Measurements from ENCODE around the gene ITGA3.

ITGA3 gene

GRCh38 chr17:50109785-50110184, 53.9 kb downstream of the ITGA3 start:
- DNase-seq (ENCODE audit: low spot score) = no peak

DNA sequence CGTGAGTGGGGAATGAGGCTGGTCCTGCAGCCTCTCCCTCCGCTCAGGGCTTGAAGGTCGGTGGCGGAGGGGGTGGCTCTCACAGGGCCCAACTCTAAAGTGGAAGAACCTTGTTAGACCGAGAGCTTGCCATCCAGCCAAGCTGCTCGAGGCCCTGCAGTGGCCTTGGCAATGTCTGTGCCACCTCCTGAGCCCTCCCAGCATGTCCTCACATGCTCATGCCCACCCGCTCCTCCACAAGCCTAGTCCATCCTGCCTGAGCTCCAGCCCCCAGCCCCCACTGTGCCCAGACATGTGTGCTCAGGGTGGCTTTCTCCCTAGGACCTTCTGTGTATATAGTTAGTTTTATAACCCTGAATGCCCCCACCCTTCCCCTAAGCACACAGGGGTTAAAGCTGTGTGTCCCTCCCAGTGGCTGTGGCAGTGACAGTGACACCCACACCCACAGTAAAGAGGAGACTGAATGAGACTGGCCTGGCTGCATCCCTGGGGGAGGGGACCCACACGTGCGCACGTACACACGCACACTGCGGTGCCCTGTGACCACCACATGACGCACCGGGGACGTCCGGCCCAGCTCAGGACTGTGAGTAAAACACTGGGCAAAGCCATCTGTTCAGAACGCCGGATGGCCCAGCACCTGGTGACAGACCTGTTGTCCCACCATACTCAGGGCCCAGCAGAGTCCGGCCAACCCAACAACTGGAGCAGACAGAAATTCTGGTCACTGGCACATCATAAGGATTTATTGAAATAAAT, 54.9 kb downstream of the ITGA3 start:
- DNase-seq (ENCODE audit: low spot score) = no peak

GRCh38 chr17:50111673-50112655, 56.1 kb downstream of the ITGA3 start:
- DNase-seq (ENCODE audit: low spot score) = no peak

GRCh38 chr17:50112694-50113093, 56.8 kb downstream of the ITGA3 start:
- no peak for DNase-seq (ENCODE audit: low spot score)

GRCh38 chr17:50113624-50114320, 57.9 kb downstream of the ITGA3 start:
- DNase-seq (ENCODE audit: low spot score) = no peak

- no peak for DNase-seq (ENCODE audit: low spot score)
Measured at GRCh38 chr17:50114401-50114800, 58.5 kb downstream of the ITGA3 start.

GRCh38 chr17:50114849-50115357, 59.0 kb downstream of the ITGA3 start:
- peak; percentile 69 for DNase-seq (ENCODE audit: low spot score)

- no peak for DNase-seq (ENCODE audit: low spot score)
Measured at GRCh38 chr17:50115756-50116155, 59.8 kb downstream of the ITGA3 start.

DNA sequence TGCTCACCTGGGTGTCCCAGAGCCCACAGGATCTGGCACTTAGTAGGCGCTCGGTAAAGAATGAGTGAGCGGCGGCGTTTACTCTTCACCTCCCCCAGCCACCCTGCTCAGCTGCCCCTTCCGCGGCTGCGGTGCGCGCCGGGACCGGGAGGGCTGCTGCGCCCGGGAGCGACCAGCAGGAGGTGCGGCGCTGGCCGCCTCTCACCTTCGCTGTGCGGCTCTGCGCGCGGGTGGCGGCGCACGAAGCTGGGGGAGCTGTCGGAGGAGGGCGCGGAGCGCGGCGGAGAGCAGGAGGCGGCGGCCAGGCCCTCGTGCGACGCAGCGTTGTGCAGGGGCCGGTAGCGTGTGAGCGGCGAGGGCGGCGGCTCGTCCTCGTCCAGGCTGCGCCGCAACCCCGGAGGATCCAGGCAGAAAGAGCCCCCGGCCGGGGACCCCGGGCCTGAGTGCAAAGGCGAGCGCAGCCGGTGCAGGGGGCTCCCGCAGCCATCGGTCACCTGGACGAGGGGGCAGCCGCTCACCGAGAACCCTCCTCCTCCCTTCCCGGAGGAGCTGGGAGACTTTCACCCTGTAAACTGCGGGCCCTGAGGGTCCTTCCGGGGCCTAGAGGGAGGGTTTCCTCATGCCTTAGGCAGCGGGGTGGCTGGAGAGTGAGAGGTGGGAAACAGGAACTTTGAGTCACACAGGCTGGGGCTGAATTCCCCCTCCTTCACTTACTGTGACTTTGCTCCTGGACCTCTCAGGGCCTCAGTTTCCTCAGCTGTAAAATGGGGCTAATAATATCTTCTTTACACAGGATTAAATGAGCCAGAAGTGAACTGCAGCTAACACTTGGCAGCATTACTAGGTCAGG, 61.5 kb downstream of the ITGA3 start:
- peak; percentile 42 for DNase-seq (ENCODE audit: low spot score)

DNA sequence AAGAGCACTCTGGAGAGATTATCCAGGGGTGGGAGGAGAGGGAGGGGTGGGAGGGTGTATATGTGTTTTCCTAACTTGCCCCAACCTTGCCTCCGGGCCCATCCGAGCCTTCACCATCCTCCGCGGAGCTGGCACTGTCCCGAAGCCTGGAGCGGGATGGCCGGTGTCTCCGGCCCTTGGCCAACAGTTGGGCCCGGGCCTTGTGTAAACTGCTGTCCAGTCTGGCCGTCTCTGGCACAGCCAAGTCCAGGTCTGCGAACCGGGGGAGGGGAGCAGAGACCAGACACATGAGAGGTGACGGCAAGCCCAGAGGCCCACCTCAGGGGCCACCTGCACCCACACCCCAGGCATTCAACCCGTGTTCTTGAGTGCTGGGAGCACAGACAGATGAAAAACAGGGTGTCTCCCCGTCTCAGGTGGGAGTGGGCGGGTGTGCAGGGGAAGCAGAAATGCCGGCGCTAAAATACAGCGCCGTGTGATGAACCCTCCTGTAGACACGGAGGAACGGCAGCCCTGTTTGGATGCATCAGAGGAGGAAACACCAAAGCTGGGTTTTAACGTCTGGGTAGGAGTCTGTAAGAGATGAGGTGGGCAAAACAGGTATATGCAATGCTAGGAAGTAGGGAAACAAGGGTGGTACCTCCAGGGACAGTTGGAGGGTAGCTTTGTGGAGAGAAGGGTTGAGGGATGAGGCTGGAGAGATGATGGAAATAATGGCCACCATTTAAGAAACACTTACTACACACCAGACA, 62.3 kb downstream of the ITGA3 start:
- DNase-seq (ENCODE audit: low spot score) = no peak

DNA sequence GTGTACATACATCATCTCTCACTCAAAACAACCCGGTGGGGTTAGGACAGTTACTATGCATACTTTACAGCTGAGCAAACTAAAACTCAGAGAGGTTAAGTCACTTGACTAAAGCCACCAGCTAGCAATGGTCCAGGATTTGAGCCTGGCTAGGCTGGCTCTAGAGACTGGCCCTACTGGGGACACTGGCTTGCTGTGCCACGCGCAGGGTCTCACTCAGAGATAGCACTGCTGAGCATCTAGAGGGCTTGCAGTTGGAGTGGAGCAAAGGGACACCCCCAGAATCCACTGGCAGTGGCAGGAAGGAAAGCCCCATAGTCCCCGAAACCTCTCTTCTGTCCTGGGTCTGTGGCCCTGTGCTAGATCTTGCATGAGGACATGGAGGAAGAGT, 62.9 kb downstream of the ITGA3 start:
- no peak for DNase-seq (ENCODE audit: low spot score)

- DNase-seq (ENCODE audit: low spot score) = no peak
Measured at GRCh38 chr17:50120475-50121253, 64.8 kb downstream of the ITGA3 start.

DNA sequence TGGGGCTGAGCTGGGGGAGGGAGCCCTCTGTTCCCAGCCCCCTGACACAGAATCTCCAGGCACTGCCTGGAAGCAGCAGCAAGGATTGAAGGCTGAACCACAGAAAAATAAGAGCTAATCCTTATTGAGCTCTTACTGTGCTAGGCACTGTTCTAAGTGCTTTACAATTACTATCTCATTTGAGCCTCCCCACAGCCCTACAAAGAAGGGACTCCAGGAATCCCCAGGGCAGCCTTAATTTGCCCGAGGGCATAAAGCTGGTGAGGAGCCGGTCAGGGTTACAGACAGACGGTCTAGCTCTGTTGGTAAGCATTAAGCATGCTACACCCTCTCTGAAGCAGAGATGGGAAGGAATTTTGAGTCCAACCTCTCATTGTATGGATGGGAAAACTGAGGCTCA, 67.0 kb downstream of the ITGA3 start:
- DNase-seq (ENCODE audit: low spot score) = no peak

- DNase-seq (ENCODE audit: low spot score) = no peak
Measured at GRCh38 chr17:50123649-50124349, 67.9 kb downstream of the ITGA3 start.

GRCh38 chr17:50125420-50125997, 69.6 kb downstream of the ITGA3 start:
- no peak for DNase-seq (ENCODE audit: low spot score)

DNA sequence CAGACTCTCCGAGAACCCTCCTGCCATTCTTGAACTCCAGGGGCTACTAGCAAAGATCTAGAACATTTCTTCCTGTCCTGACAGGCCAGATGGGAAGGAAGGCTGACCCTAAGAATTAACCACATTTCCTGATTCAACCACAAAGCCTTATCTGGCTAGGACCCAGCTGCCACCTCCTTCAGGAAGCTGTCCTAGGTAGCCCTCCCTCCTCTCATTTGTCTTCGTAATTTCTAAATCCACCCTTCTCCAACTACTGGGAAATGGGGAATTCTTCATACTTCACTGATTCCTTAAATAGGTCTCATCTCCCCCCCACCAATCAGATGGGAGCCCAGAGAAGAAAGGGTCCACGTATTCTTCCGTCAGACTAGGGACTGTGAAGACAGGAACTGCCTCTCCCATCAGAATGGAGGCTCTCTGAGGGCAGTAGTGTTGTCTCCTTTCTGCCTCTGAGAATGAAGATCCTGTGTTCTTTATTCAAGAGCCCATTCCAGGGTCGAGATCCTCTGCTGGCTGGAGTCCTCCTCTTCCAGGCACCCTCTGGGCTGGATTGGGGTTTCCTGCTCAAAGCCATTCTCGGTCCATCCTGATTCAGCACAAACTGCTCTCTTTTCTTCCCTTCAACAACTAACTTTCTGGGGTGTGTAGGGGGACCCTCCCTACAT, 71.9 kb downstream of the ITGA3 start:
- no peak for DNase-seq (ENCODE audit: low spot score)

GRCh38 chr17:50128441-50129352, 72.8 kb downstream of the ITGA3 start:
- DNase-seq (ENCODE audit: low spot score) = no peak
